ENCODE measurements around the gene CD80.

DNA sequence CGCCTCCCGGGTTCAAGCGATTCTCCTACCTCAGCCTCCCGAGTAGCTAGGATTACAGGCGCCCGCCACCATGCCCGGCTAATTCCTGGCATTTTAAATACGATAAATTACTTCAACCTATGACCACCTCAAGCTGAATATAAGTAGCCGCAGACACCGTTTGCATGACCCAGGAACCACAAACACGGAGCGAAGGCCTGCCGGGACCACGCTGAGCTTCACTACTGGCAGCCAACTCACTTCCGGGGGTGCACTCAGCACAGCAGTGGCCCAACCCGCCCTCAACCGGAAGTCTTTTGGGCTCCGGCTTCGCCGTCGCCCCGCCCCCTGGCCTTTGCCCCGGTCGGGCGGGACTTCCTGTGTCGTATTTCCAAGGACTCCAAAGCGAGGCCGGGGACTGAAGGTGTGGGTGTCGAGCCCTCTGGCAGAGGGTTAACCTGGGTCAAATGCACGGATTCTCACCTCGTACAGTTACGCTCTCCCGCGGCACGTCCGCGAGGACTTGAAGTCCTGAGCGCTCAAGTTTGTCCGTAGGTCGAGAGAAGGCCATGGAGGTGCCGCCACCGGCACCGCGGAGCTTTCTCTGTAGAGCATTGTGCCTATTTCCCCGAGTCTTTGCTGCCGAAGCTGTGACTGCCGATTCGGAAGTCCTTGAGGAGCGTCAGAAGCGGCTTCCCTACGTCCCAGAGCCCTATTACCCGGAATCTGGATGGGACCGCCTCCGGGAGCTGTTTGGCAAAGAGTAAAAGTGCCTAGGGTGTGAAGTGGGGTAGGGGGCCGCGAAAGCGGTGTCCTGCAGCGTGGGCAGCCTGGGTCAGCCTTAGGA, 61.0 kb downstream of the CD80 start, which contains the start of gene TIMMDC1:
- TF ChIP-seq, protein P1, sequence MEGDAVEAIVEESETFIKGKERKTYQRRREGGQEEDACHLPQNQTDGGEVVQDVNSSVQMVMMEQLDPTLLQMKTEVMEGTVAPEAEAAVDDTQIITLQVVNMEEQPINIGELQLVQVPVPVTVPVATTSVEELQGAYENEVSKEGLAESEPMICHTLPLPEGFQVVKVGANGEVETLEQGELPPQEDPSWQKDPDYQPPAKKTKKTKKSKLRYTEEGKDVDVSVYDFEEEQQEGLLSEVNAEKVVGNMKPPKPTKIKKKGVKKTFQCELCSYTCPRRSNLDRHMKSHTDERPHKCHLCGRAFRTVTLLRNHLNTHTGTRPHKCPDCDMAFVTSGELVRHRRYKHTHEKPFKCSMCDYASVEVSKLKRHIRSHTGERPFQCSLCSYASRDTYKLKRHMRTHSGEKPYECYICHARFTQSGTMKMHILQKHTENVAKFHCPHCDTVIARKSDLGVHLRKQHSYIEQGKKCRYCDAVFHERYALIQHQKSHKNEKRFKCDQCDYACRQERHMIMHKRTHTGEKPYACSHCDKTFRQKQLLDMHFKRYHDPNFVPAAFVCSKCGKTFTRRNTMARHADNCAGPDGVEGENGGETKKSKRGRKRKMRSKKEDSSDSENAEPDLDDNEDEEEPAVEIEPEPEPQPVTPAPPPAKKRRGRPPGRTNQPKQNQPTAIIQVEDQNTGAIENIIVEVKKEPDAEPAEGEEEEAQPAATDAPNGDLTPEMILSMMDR (optimal IDR thresholded peaks at IDR 0.05 in 1 of 3, IDR thresholded peaks at IDR 0.05 in 1 of 3, conservative IDR thresholded peaks at IDR 0.05 in 1 of 3; ENCODE audit: extremely low read depth in 1 of 3, insufficient read depth in 2 of 3, low read length in 3 of 3): no peak
- TF ChIP-seq EZH2 (IDR thresholded peaks at IDR 0.05; ENCODE audit: low read length): no peak
